Suprapubic skin (tissue), 4 donors: ENCODE measurements around the gene PATE4. TPM values are rescaled to one million over a fixed set of nuclear protein-coding genes. Genes with fewer than 3 reads are reported as not detected.
"Not testable (repeated sequence)": the region's sequence is repeated elsewhere in the genome, so short reads cannot be mapped to it uniquely, and the experiment has no call there.

Experiments used
- DNase-seq, 2 donors: peaks; one replicate each; pipeline ENCODE4 v3.0.0-alpha.2; 2019; ENCODE audit warnings: low spot score in 2 of 2
- H3K27ac ChIP-seq: fragments of 200-600 bp; sonication (generic); one replicate; pipeline ENCODE4 v1.5.1; 2019
- H3K27me3 ChIP-seq: fragments of 200-600 bp; sonication (generic); one replicate; pipeline ENCODE4 v1.5.1; 2019
- H3K36me3 ChIP-seq: fragments of 200-600 bp; sonication (generic); one replicate; pipeline ENCODE4 v1.5.1; 2019
- H3K4me1 ChIP-seq: fragments of 200-600 bp; sonication (generic); one replicate; pipeline ENCODE4 v1.5.1; 2019
- H3K4me3 ChIP-seq: fragments of 200-600 bp; sonication (generic); one replicate; pipeline ENCODE4 v1.5.1; 2019; ENCODE audit warnings: mild to moderate bottlenecking
- H3K9me3 ChIP-seq: fragments of 200-600 bp; sonication (generic); one replicate; pipeline ENCODE4 v1.5.1; 2019
- EP300 ChIP-seq: sonication (generic); formaldehyde crosslinking; IDR thresholded peaks from one replicate; pipeline ENCODE4 v1.6.1; 2017; ENCODE audit warnings: antibody characterized with exemption
- POLR2A ChIP-seq, 2 donors: fragments of 450-650 bp; IDR thresholded peaks; one replicate each; pipeline ENCODE4 v1.6.1; 2017; ENCODE audit warnings: antibody characterized with exemption in 2 of 2, mild to moderate bottlenecking in 2 of 2, moderate library complexity in 2 of 2
- POLR2AphosphoS5 ChIP-seq, 3 donors: sonication (generic); formaldehyde crosslinking; IDR thresholded peaks; one replicate each; pipeline ENCODE4 v1.6.1; 2017; ENCODE audit warnings: antibody characterized with exemption in 3 of 3
- WGBS: methylation state at CpG from one replicate; pipeline ENCODE4 v1.1.5; 2018; 5-methylcytosine and 5-hydroxymethylcytosine counted together
- total RNA-seq, 4 donors: library from RNA; depleted of rRNA; stranded (reverse); fragments of >200 nt; gene quantifications; one replicate each; pipeline ENCODE4 v1.1.0, GENCODE V29; 2016
- TF ChIP-seq, protein P1 (sequence below), 2 donors: fragments of 200-600 bp in 1 of 2; fragments of 450-650 bp in 1 of 2; sonication (generic) in 1 of 2; IDR thresholded peaks; one replicate each; pipeline ENCODE4 v1.5.1; 2016 to 2019; ENCODE audit warnings: antibody characterized with exemption in 2 of 2, mild to moderate bottlenecking in 1 of 2, moderate library complexity in 1 of 2

Gene PATE4
- total RNA-seq, 4 donors from 2014 or later = not detected

DNA sequence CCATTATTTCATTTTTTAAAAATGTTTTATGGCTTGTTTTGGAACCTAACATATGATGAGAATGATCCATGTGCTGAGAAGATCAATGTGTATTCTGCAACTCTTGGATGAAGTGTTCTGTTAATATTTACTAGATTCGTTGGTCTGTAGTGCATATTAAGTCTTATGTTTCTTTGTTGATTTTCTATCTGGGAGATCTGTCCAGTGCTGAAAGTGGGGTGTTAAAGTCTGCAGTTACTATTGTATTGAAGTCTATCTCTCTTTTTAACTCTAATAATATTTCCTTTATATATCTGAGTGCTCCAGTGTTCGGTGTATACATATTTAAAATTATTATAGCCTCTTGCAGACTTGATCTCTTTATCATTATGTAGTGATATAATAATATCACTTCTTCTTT is 33.3 kb upstream of the PATE4 start:
- Histone ChIP-seq H3K27ac (no peak overlapping the region), H3K27me3 (no peaks in the 10 kb centered on the region), H3K4me1 (no peaks in the 10 kb centered on the region), H3K36me3 (no peaks in the 10 kb centered on the region), H3K9me3 (peaks cover 33% of the 10 kb centered on the region), H3K4me3 (no peak overlapping the region)
- 40% methylated on average over 2 of the region's 2 CpGs for WGBS
- no peak for DNase-seq
- TF ChIP-seq EP300 (no peak), POLR2A (IDR thresholded peaks at IDR 0.05) (no peak)

DNA sequence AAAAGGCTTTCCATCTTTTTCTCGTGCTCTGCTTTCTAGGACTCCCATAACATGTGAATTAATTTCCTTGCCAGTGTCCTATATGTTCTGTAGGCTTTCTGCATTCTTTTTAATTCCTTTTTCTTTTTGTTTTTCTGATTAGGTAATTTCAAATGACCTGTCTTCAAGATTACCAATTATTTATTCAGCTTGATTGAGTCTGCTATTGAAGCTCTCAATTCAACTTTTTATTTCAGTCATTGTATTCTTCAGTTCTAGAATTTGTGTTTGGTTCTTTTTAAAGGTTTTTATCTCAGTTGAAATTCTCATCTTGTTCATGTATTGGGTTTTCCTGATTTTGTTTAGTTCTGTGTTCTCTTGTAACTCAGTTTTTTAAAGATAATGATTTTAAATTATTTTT is 30.7 kb upstream of the PATE4 start:
- H3K4me1 ChIP-seq = no peaks in the 10 kb centered on the region
- 0% methylated on average over 1 of the region's 1 CpG for WGBS
- no peak for TF ChIP-seq EP300
- TF ChIP-seq POLR2A (IDR thresholded peaks at IDR 0.05) = no peak
- no peak for TF ChIP-seq POLR2AphosphoS5 (IDR thresholded peaks at IDR 0.05)
- TF ChIP-seq, protein P1, sequence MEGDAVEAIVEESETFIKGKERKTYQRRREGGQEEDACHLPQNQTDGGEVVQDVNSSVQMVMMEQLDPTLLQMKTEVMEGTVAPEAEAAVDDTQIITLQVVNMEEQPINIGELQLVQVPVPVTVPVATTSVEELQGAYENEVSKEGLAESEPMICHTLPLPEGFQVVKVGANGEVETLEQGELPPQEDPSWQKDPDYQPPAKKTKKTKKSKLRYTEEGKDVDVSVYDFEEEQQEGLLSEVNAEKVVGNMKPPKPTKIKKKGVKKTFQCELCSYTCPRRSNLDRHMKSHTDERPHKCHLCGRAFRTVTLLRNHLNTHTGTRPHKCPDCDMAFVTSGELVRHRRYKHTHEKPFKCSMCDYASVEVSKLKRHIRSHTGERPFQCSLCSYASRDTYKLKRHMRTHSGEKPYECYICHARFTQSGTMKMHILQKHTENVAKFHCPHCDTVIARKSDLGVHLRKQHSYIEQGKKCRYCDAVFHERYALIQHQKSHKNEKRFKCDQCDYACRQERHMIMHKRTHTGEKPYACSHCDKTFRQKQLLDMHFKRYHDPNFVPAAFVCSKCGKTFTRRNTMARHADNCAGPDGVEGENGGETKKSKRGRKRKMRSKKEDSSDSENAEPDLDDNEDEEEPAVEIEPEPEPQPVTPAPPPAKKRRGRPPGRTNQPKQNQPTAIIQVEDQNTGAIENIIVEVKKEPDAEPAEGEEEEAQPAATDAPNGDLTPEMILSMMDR (IDR thresholded peaks at IDR 0.05) = no peak
- no peak overlapping the region for H3K4me3 ChIP-seq
- no peak for DNase-seq
- H3K27ac ChIP-seq = no peak overlapping the region
- H3K9me3 ChIP-seq = peaks cover 32% of the 10 kb centered on the region
- H3K36me3 ChIP-seq = no peaks in the 10 kb centered on the region
- no peaks in the 10 kb centered on the region for H3K27me3 ChIP-seq

DNA sequence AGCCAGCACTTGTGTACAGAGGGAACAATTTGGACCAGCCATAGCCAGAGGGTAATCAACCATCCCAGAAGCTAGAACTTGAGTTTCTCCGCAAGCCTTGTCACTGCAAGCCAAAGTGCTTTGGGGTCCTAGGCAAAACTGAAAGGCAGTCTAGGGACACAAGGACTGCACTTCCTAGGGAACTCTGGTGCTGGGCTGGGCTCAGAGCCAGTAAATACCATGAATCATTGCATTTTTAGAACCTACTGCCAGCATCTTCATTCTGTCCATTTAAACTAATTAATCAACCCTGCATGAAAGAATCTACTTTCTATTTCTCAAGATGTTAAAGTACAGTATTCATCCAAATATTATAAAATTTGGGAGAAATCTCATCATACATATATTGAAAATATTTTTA is 25.2 kb upstream of the PATE4 start:
- no peaks in the 10 kb centered on the region for H3K36me3 ChIP-seq
- 57% methylated on average over 1 of the region's 1 CpG for WGBS
- H3K9me3 ChIP-seq = peaks cover 30% of the 10 kb centered on the region
- TF ChIP-seq, protein P1 (IDR thresholded peaks at IDR 0.05) = no peak
- TF ChIP-seq POLR2A (IDR thresholded peaks at IDR 0.05) = no peak
- no peak for TF ChIP-seq POLR2AphosphoS5 (IDR thresholded peaks at IDR 0.05)
- TF ChIP-seq EP300 = no peak
- H3K27ac ChIP-seq = no peak overlapping the region
- no peak for DNase-seq
- H3K4me1 ChIP-seq = no peaks in the 10 kb centered on the region
- H3K27me3 ChIP-seq = no peaks in the 10 kb centered on the region
- no peak overlapping the region for H3K4me3 ChIP-seq

DNA sequence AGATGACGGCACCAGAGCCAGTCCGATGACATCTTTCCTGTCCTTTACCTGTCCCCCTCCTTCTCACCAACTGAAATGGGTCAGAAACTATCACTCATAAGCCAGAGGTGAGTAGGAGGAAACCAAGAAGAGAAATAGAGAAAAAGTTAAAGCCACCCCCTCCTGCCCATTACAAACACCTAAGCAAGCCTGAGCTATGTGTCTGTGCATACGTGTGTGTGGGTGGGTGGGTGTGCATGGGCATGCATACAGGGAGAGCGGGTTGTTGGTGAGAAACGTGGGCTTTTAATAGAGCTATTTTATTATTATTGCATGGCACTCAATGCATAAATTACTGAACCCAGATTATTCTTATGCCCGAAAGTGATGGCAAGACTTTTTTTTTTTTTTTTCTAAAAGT is 2.6 kb downstream of the PATE4 start:
- Histone ChIP-seq H3K27me3 (no peaks in the 10 kb centered on the region), H3K4me3 (no peak overlapping the region), H3K27ac (no peak overlapping the region), H3K9me3 (peaks cover 4% of the 10 kb centered on the region), H3K4me1 (no peaks in the 10 kb centered on the region), H3K36me3 (no peaks in the 10 kb centered on the region)
- DNase-seq = no peak
- 69% methylated on average over 6 of the region's 6 CpGs for WGBS
- TF ChIP-seq POLR2AphosphoS5 (IDR thresholded peaks at IDR 0.05) (no peak), EP300 (no peak)
- TF ChIP-seq, protein P1 (IDR thresholded peaks at IDR 0.05) = no peak

DNA sequence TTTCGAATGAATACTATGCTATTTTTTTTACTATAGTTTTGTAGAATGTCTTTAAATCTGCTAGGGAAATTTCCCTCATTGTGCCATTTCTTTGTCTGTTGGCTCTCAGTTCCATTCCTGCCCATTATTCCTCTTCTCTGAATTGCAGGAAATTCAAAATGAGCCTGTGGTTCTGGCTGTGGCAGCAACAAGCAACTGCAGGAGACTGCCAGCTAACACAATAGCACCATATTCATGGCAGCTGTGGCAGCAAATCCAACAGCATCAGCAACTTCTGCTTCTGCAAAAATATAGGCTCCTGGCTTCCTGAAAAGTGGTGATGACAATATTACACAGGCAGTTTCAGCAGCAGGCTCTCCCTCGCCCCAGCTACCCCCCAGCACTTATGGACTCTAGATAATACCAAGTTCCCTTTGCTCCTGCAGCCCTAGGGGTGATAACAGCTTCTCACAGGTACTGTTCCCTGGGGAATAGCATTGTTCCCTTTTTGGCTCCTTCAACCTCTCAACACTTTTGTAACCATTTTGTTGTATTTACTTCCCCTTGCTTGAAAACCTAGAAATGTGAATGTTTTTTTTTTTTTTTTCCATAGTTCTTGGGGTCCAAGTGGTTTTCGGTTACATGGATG is 9.3 kb downstream of the PATE4 start:
- WGBS = 69% methylated on average over 3 of the region's 3 CpGs
- H3K4me3 ChIP-seq = no peak overlapping the region
- DNase-seq = no peak
- H3K36me3 ChIP-seq = no peaks in the 10 kb centered on the region
- no peaks in the 10 kb centered on the region for H3K4me1 ChIP-seq
- H3K9me3 ChIP-seq = no peaks in the 10 kb centered on the region
- H3K27ac ChIP-seq = no peak overlapping the region
- no peaks in the 10 kb centered on the region for H3K27me3 ChIP-seq
- no peak for TF ChIP-seq POLR2AphosphoS5 (IDR thresholded peaks at IDR 0.05)
- no peak for TF ChIP-seq EP300
- TF ChIP-seq, protein P1 (IDR thresholded peaks at IDR 0.05) = no peak
- no peak for TF ChIP-seq POLR2A (IDR thresholded peaks at IDR 0.05)

DNA sequence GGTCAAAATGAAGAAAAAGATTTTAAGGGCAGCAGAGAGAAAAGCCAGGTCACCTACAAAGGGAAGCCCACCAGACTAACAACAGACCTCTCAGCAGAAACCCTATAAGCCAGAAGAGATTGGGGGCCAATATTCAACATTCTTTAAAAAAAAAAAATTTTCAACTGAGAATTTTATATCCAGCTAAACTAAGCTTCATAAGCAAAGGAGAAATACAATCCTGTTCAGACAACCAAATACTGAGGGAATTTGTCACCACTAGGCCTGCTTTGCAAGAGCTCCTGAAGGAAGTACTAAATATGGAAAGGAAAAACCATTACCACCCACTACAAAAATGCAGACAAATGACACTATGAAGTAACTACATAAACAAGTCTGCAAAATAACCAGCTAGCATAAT is 13.1 kb downstream of the PATE4 start:
- no peak for DNase-seq
- Histone ChIP-seq H3K36me3 (no peaks in the 10 kb centered on the region), H3K9me3 (peaks cover 6% of the 10 kb centered on the region), H3K27ac (no peak overlapping the region), H3K4me1 (no peaks in the 10 kb centered on the region), H3K27me3 (no peaks in the 10 kb centered on the region), H3K4me3 (no peak overlapping the region)
- TF ChIP-seq EP300 = no peak
- TF ChIP-seq POLR2AphosphoS5 (IDR thresholded peaks at IDR 0.05) = no peak
- TF ChIP-seq, protein P1 (IDR thresholded peaks at IDR 0.05) = no peak
- no peak for TF ChIP-seq POLR2A (IDR thresholded peaks at IDR 0.05)

DNA sequence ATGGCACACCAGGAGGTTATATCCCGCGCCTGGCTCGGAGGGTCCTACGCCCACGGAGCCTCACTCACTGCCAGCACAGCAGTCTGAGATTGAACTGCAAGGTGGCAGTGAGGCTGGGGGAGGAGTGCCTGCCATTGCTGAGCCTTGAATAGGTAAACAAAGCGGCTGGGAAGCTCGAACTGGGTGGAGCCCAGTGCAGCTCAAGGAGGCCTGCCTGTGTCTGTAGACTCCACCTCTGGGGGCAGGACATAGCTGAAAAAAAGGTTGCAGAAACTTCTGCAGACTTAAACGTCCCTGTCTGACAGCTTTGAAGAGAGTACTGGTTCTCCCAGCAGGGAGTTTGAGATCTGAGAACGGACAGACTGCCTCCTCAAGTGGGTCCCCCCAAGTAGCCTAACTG is 24.6 kb downstream of the PATE4 start:
- H3K27ac ChIP-seq, H3K9me3 ChIP-seq, H3K27me3 ChIP-seq, H3K4me3 ChIP-seq, DNase-seq, H3K4me1 ChIP-seq, H3K36me3 ChIP-seq: not testable (repeated sequence)
- 94% methylated on average over 9 of the region's 9 CpGs for WGBS

DNA sequence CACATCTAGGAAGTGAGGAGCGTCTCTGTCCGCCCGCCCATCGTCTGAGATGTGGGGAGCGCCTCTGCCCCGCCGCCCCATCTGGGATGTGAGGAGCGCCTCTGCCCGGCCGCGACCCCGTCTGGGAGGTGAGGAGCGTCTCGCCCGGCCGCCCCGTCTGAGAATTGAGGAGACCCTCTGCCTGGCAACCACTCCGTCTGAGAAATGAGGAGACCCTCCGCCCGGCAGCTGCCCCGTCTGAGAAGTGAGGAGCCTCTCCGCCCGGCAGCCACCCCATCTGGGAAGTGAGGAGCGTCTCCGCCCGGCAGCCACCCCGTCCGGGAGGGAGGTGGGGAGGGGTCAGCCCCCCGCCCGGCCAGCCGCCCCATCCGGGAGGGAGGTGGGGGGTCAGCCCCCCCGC is 29.7 kb downstream of the PATE4 start:
- not testable (repeated sequence) for H3K27me3 ChIP-seq, H3K9me3 ChIP-seq, H3K4me1 ChIP-seq, H3K4me3 ChIP-seq, H3K27ac ChIP-seq, DNase-seq, H3K36me3 ChIP-seq
- WGBS = no CpG with 5 or more reads among the region's 33 CpGs
